A673 (cell line): ENCODE results near the gene USP12.

Experiments
- EZH2 ChIP-seq: fragments of 200-600 bp; sonication (generic); IDR thresholded peaks from 2 replicates; pipeline ENCODE4 v1.6.1; 2017; ENCODE audit warnings: borderline replicate concordance, low read depth, mild to moderate bottlenecking, mixed read lengths, antibody characterized with exemption, low read length; ENCODE audit not compliant: poor library complexity, severe bottlenecking
- TF ChIP-seq, protein P1 (sequence below): fragments of 300-800, 200-600 bp; sonication (generic); conservative IDR thresholded peaks from 2 replicates; pipeline ENCODE4 v1.5.1; 2017; ENCODE audit warnings: low read depth, mild to moderate bottlenecking, antibody characterized with exemption, low read length, moderate library complexity, mixed read lengths

- TF ChIP-seq, protein P1, sequence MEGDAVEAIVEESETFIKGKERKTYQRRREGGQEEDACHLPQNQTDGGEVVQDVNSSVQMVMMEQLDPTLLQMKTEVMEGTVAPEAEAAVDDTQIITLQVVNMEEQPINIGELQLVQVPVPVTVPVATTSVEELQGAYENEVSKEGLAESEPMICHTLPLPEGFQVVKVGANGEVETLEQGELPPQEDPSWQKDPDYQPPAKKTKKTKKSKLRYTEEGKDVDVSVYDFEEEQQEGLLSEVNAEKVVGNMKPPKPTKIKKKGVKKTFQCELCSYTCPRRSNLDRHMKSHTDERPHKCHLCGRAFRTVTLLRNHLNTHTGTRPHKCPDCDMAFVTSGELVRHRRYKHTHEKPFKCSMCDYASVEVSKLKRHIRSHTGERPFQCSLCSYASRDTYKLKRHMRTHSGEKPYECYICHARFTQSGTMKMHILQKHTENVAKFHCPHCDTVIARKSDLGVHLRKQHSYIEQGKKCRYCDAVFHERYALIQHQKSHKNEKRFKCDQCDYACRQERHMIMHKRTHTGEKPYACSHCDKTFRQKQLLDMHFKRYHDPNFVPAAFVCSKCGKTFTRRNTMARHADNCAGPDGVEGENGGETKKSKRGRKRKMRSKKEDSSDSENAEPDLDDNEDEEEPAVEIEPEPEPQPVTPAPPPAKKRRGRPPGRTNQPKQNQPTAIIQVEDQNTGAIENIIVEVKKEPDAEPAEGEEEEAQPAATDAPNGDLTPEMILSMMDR = no peak
- TF ChIP-seq EZH2 = no peak
These were observed 128.6 kb downstream of the USP12 start for GRCh38 chr13:27043013-27043412.
